ENCODE data around the gene CCDC27. TPM values are rescaled to one million over a fixed set of nuclear protein-coding genes. Genes with fewer than 3 reads are reported as not detected.

The CCDC27 gene
- total RNA-seq, 1 experiment from 2014 or later = 0.13 TPM

GRCh38 chr1:3749512-3749911 is 2.7 kb upstream of the CCDC27 start (continued):
- TF ChIP-seq ZNF671 (CRISPR knock-in tag; IDR thresholded peaks at IDR 0.05) = no peak

- Mint-ChIP-seq H3K4me1 (peaks cover 8% of the 10 kb centered on the region), H3K4me3 (no peak overlapping the region), H3K36me3 (no peaks in the 10 kb centered on the region), H3K9me3 (no peaks in the 10 kb centered on the region), H3K27ac (no peak overlapping the region), H3K27me3 (ENCODE audit: low read depth) (peaks cover 12% of the 10 kb centered on the region)
- POLR2A ChIA-PET = no interaction called here
- CTCF ChIA-PET = no interaction called here
- DNase-seq (ENCODE audit: low spot score) (no peak), ATAC-seq (no peak)
- no peak for TF ChIP-seq ZNF138 (CRISPR knock-in tag; conservative IDR thresholded peaks at IDR 0.05)
- no peak for TF ChIP-seq RELA (CRISPR knock-in tag; IDR thresholded peaks at IDR 0.05; ENCODE audit: borderline replicate concordance)
- no peak for TF ChIP-seq MAX (CRISPR knock-in tag; IDR thresholded peaks at IDR 0.05)
- no peak for TF ChIP-seq ZNF263 (CRISPR knock-in tag; IDR thresholded peaks at IDR 0.05; ENCODE audit: low read depth)
- no peak for TF ChIP-seq ARID4B (CRISPR knock-in tag; IDR thresholded peaks at IDR 0.05; ENCODE audit: borderline replicate concordance)
- no peak for TF ChIP-seq ZNF232 (CRISPR knock-in tag; IDR thresholded peaks at IDR 0.05)
Observed at GRCh38 chr1:3750741-3751140, 1.5 kb upstream of the CCDC27 start.

GRCh38 chr1:3753656-3754454 is 1.6 kb downstream of the CCDC27 start:
- ATAC-seq = no peak
- CTCF ChIA-PET = interaction anchor here (0.8 kb wide), 1 partner anchor 134 kb away, joined by 3 read pairs; no protein-coding TSS in a partner anchor
- Mint-ChIP-seq H3K4me1 (no peaks in the 10 kb centered on the region), H3K27me3 (ENCODE audit: low read depth) (peaks cover 19% of the 10 kb centered on the region), H3K36me3 (no peaks in the 10 kb centered on the region), H3K4me3 (no peak overlapping the region), H3K9me3 (no peaks in the 10 kb centered on the region), H3K27ac (no peak overlapping the region)
- POLR2A ChIA-PET = no interaction called here
- no peak for DNase-seq (ENCODE audit: low spot score)
- TF ChIP-seq PREB (CRISPR knock-in tag; IDR thresholded peaks at IDR 0.05; ENCODE audit: borderline replicate concordance) (no peak), ZBTB43 (CRISPR knock-in tag; IDR thresholded peaks at IDR 0.05) (no peak), NFYB (CRISPR knock-in tag; conservative IDR thresholded peaks at IDR 0.05; ENCODE audit: low read depth) (no peak), CREM (CRISPR knock-in tag; IDR thresholded peaks at IDR 0.05) (no peak), ZSCAN18 (CRISPR knock-in tag; IDR thresholded peaks at IDR 0.05) (no peak), MAX (CRISPR knock-in tag; IDR thresholded peaks at IDR 0.05) (no peak), SOX15 (CRISPR knock-in tag; IDR thresholded peaks at IDR 0.05) (no peak), ZBTB21 (CRISPR knock-in tag; IDR thresholded peaks at IDR 0.05; ENCODE audit: borderline replicate concordance) (no peak), NR1H2 (CRISPR knock-in tag; IDR thresholded peaks at IDR 0.05) (no peak), ATF1 (CRISPR knock-in tag; IDR thresholded peaks at IDR 0.05) (no peak), TCF7 (CRISPR knock-in tag; IDR thresholded peaks at IDR 0.05; ENCODE audit: low read depth) (no peak), GRHL2 (CRISPR knock-in tag; IDR thresholded peaks at IDR 0.05; ENCODE audit: insufficient replicate concordance, severe bottlenecking) (no peak), ARID4B (CRISPR knock-in tag; IDR thresholded peaks at IDR 0.05; ENCODE audit: borderline replicate concordance) (no peak), ESRRA (CRISPR knock-in tag; IDR thresholded peaks at IDR 0.05; ENCODE audit: borderline replicate concordance) (no peak)
